Retina (tissue), 1 donor: ENCODE results near the gene CIROP.

Experiments used
- DNase-seq: peaks from one replicate; pipeline ENCODE4 v3.0.0-alpha.2; 2016

Gene CIROP

DNA sequence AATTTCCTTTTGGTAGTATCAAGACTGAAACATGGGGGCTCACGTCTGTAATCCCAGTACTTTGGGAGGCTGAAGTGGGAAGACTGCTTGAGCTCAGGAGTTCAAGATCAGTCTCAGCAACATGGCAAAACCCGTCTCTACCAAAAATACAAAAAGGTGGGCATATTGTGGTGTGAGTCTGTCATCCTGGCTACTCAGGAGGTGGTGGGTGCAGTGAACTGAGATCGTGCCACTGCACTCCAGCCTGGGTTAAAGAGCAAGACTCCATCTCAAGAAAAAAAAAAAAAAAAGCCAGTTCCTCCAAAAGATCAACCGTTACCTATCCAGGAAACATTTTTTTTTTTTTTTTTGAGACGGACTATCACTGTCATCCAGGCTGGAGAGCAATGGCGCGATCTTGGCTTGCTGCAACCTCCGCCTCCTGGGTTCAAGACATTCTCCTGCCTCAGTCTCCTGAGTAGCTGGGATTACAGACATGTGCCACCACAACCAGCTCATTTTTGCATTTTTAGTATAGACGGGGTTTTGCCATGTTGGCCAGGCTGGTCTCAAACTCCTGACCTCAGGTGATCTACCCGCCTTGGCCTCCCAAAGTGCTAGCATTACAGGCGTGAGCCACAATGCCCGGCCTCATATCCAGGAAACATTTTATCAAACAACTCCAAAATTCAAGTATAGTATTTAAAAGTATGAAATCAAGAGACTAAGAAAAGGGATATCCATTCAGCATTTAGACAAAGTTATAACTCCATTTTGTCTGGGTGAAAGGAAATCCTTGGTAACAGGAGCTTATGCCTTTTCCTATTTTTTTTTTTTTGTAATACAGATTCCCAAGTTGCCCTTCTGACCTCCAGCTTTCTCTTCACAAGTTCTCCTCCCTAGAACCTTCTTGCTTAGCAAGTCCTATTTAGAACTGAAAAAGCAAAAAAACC lies 13.2 kb downstream of the CIROP start:
- no peak for DNase-seq

GRCh38 chr14:23090254-23090636 lies 14.5 kb downstream of the CIROP start:
- no peak for DNase-seq

GRCh38 chr14:23089498-23090253 lies 15.1 kb downstream of the CIROP start:
- DNase-seq, result no peak

- DNase-seq, result no peak
These were observed 18.2 kb downstream of the CIROP start for GRCh38 chr14:23086565-23086964.

- DNase-seq, result no peak
These were observed 19.3 kb downstream of the CIROP start for GRCh38 chr14:23085458-23085857.

- DNase-seq, result no peak
These were observed 24.3 kb downstream of the CIROP start for GRCh38 chr14:23080474-23080873.

DNA sequence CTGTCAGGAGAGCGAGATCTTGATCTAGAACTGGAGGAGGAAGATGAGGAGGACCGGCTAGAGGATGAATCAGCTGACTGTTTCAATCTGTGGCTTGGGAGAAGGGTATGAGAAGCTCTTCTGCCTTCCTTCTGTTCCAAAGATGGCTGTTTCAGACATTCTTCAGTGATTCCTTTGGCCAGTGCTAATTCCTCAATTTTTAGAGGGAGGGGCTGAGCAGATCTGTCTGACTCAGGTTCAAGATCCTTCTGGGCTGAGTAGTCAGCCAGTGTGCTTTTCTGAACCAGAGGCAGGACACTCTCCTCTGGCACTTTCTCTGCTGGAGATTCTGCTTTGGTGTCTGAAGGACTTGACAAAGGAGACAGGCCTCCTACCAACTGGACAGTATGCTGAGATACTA lies 25.1 kb downstream of the CIROP start:
- no peak for DNase-seq

DNA sequence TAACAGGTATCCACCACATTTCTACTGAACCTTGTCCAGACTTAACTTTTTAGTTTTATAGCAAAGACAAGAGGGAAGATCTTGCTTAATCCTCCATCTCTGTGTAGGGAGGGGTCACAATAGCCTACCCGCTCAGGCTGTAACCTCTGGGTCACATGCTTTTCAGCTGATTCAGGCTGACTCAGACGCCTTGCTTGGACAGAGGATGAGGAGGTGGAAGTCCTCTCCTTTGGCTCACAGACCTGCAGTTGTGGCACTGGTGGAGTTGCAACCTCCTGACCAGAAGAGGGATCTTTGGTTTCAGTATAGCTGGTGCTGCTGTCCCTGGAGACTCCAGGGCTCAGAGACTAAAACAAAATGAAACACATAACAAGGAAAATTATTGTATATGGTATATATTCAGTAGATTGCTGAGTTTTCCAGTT lies 26.1 kb downstream of the CIROP start:
- DNase-seq, result no peak

DNA sequence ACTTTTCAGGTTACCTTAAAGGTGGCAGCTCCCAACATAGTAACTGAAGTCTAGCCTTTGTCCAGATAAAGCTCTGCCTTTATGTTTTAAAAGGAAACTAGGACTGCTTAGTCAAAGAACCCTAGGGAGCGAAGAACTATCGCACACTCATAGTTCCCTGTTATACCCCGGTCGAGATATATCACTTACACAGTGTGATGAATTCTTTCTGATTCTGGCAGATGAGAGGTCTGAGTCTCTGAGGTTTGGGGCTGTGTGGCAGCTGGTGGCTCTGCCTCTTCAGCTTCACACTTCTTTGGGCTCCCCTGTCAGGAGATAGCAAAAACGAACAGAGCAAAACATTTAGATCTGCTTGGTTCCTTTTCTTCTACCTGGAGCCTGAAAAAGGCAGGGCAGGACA lies 26.8 kb downstream of the CIROP start:
- DNase-seq, result no peak

DNA sequence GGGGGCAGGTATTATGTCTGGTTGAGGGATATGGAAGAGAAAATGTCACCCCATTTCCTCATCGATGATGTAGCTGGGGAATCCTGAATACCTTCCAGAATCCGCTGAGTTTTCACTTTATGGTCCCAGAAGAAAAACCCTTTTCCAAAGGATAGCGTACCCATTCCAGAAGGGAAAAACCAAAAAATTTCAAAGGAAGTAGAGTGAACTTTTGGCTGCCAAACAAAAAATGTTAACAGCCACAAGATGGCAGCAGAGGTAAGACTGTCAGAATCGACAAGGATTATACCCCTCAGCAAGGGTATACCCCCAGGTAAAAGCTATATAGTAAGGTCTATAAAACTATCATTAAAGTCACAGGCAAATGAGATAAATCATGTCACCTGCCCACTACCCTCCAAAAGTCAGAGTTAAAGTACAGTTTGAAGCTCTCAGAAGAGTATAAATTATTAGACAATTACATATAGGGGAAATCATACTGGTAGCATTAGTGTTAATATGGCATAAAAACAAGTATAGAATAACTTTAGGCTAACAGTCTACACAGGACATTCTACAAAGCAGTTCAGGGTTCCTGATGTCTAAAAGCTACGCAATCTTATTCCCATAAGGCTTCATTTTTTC lies 27.9 kb downstream of the CIROP start:
- no peak for DNase-seq

DNA sequence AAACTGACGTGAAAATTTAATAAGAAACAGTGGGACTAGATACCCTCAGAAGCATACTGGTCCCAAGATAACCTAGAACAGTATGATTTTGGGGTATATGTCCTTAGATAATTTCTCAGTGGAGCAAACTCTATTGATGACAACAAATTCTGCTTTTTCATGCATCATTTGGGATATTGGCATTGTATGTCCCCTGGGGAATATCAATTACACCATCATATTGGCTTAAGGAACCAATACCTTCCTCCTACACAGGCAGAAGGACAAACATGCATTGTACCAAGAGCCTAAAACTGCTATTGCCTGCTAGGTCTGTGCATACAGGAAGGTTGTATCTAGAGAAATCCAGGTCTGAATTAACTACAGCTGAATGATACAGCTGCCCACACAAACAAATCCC lies 29.9 kb downstream of the CIROP start:
- DNase-seq, result no peak

GRCh38 chr14:23071921-23072539 lies 32.8 kb downstream of the CIROP start:
- DNase-seq, result no peak

DNA sequence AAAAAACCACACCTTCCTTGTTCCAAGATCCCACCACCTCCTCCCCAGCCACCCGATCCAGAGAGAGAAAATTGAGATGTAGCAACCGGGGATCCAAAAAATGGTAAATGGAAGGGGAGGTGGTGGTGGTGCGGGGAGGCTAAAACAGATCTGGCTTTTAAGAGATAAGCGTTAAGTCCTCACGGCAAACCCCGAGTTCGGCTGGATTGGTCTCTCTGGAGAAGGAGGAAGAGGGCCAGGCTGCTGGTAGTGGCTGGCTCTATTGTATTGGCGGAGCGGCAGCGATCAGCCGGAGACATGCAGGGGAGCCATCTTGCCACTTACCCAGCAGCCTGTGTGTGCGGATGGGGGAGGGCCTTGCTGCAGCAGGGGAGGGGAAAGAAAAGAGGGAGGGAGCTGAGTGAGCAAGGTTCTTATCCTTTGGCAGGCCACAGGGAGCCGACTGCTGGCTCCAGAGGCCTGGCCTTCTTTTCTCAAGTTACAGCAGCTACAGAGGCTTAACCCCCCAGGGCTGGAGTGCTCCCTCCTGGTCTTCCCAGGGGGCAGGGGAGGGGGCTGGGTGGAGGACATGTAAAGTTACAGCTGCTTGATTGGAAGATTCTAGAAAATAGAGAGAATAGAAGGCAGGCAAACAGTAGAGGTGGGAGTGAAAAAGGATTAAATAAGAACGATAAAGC lies 33.4 kb downstream of the CIROP start:
- peak; percentile 86 for DNase-seq

GRCh38 chr14:23070262-23071129 lies 34.3 kb downstream of the CIROP start:
- DNase-seq, result peak; percentile 19

- DNase-seq, result no peak
These were observed 35.4 kb downstream of the CIROP start for GRCh38 chr14:23069413-23069806.

- DNase-seq, result peak; percentile 91
These were observed 35.9 kb downstream of the CIROP start for GRCh38 chr14:23068789-23069412.

- no peak for DNase-seq
These were observed 36.7 kb downstream of the CIROP start for GRCh38 chr14:23067847-23068788.

DNA sequence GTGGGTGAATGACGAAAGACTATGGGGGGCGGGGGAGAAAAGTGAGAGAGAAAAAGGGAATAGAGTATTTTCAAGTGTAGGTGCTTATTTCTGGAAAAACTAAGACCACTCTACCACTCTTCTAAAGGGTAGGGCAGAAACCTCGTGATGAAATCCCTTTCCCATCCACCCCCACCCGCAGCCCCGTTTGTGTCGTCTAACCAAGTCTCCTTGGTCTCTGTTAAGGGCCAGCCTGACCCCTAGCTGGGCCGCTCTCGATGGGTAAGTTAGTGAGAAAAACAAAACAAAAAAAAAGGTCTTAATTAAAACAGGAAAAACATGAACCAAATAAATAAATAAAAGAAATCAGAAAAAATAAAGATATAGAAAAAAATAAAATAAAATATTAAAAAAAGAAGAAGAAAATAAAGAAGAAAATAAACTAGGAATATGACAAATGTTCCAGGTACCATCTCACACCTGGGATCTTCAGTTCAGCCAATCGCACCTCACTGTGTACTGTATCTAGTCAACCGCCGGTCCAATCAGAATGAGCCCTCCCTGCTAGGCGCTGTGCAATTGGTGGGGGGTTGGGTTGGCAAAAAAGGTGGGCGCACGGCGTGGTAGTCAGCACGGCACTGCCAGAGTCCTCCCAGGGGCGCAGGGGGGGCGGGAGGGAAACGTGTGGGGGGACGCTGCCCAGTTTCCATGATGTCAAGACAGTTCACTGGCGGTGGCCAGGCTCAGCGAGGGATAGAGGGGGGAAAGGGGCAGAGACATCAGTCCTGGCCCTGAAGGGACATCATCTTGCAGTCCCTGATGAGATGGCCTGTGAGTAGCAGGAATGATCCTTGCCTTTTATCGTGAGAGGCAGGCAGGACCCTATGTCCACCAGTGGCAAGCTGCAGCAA lies 37.7 kb downstream of the CIROP start:
- no peak for DNase-seq

DNA sequence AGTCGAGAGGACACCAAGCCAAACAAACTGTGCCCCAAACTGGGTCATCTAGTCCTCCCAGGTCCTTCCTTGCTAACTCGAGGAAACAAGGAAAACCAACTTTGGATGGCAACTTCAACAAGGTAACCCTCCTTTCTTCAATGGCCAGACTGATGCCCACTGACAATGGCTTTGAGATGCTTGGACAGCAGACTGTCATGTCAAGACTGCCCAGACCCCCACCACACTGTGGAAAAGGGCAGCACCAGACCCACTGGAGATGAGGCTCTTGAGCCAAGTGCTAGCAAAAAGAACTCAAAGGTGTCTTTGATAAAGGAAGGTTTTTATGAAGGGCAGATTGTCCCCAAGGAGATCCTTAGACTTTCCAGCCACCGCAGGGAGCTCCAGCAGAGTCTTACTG lies 38.4 kb downstream of the CIROP start:
- no peak for DNase-seq
